Gastrocnemius medialis (tissue), 4 donors: Measurements from ENCODE around the gene PAX8. TPM values are rescaled to one million over a fixed set of nuclear protein-coding genes. Genes with fewer than 3 reads are reported as not detected.
"Not testable (repeated sequence)": the region's sequence is repeated elsewhere in the genome, so short reads cannot be mapped to it uniquely, and the experiment has no call there.

Experiments used
- ATAC-seq, 2 donors: fragments of 150-250 bp; one replicate each; pipeline ENCODE4 v1.9.1; 2016
- DNase-seq, 2 donors: peaks; one replicate each; pipeline ENCODE4 v3.0.0-alpha.2; 2019
- H3K27ac ChIP-seq, 4 donors: fragments of 200-600 bp; sonication (generic); 1 replicate in 1 of 4; 2 replicates in 3 of 4; pipeline ENCODE4 v1.5.1; 2016 to 2018; ENCODE audit warnings: mild to moderate bottlenecking in 2 of 4, moderate library complexity in 1 of 4
- H3K27me3 ChIP-seq, 3 donors: fragments of 200-600 bp; sonication (generic) in 2 of 3; 1 replicate in 1 of 3; 2 replicates in 2 of 3; pipeline versions ENCODE4 v1.5.1 to v1.6.0; 2016 to 2019; ENCODE audit warnings: mild to moderate bottlenecking in 1 of 3, moderate library complexity in 1 of 3
- H3K36me3 ChIP-seq, 2 donors: fragments of 200-600 bp; sonication (generic) in 1 of 2; one replicate each; pipeline ENCODE4 v1.5.1; 2017 to 2018
- H3K4me1 ChIP-seq, 2 donors: fragments of 200-600 bp; sonication (generic) in 1 of 2; one replicate each; pipeline ENCODE4 v1.5.1; 2016 to 2017; ENCODE audit warnings: mild to moderate bottlenecking in 2 of 2
- H3K4me3 ChIP-seq, 4 donors: fragments of 200-600 bp; sonication (generic) in 3 of 4; 1 replicate in 1 of 4; 2 replicates in 3 of 4; pipeline ENCODE4 v1.5.1; 2016 to 2019; ENCODE audit warnings: mild to moderate bottlenecking in 2 of 4
- H3K9me3 ChIP-seq, 3 donors: fragments of 200-600 bp; sonication (generic) in 2 of 3; 1 replicate in 1 of 3; 2 replicates in 2 of 3; pipeline ENCODE4 v1.5.1; 2016 to 2019
- CTCF ChIP-seq, 5 experiments: fragments of 450-650 bp in 3 of 5; fragments of 200-600 bp in 2 of 5; sonication (generic) in 2 of 5; IDR thresholded peaks in 4 of 5; conservative IDR thresholded peaks in 1 of 5; 1 replicate in 4 of 5; 2 replicates in 1 of 5; pipeline ENCODE4 v1.5.1; 2016 to 2019; ENCODE audit warnings: antibody characterized with exemption in 5 of 5, mild to moderate bottlenecking in 3 of 5, moderate library complexity in 3 of 5
- POLR2A ChIP-seq, 2 donors: fragments of 450-650 bp; IDR thresholded peaks; one replicate each; pipeline ENCODE4 v1.6.1; 2017; ENCODE audit warnings: antibody characterized with exemption in 2 of 2, mild to moderate bottlenecking in 2 of 2, moderate library complexity in 2 of 2
- in situ Hi-C, 4 donors: fragments of 200-750 bp; cut with MboI; loops; one replicate each; pipeline versions ENCODE4 v1.15.0 to v1.8.0; 2017; ENCODE audit warnings: low sequenced_read_pairs in 4 of 4
- intact Hi-C: fragments of 100-400 bp; cut with DNase I; formaldehyde crosslinking; loops from one replicate; pipeline ENCODE4 v1.15.1; 2023; ENCODE audit warnings: low total_unique reads
- total RNA-seq, 4 donors: library from RNA; depleted of rRNA; stranded (reverse); fragments of >200 nt; gene quantifications; one replicate each; pipeline versions ENCODE4 v1.1.0 to v1.2.3, GENCODE V29; 2016

Gene PAX8
- total RNA-seq = 1 to 10 TPM in 3 of 4 donors, under 1 TPM in 1; 0.27 to 8.7 (median 2.1) TPM

GRCh38 chr2:113278742-113279139 lies at the start of gene PAX8:
TSS of gene PAX8 (minus strand) at chr2:113278921. CDS start at chr2:113278394, 527 bp downstream.
- ATAC-seq (no peak), DNase-seq (no peak)
- TF ChIP-seq POLR2A (IDR thresholded peaks at IDR 0.05) (no peak), CTCF (IDR thresholded peaks at IDR 0.05 in 4 of 5, conservative IDR thresholded peaks at IDR 0.05 in 1 of 5) (no peak)
- Histone ChIP-seq H3K27me3 (peaks cover 28 to 48% (median 40%) of the 10 kb centered on the region in 3 donors), H3K36me3 (no peaks in the 10 kb centered on the region), H3K4me1 (peaks cover 2 to 15% of the 10 kb centered on the region in 2 donors), H3K4me3 (no peak within 1 kb of the TSS), H3K27ac (no peak within 1 kb of the TSS), H3K9me3 (no peaks in the 10 kb centered on the region)
- in situ Hi-C loops = no loop called here
- intact Hi-C loops = no loop called here

GRCh38 chr2:113328043-113328442 lies 49.3 kb upstream of the PAX8 start:
- H3K27ac ChIP-seq = no peak overlapping the region
- no peak for ATAC-seq
- intact Hi-C loops (no loop called here), in situ Hi-C loops (no loop called here)
- peaks cover 0 to 6% of the 10 kb centered on the region in 2 donors for H3K4me1 ChIP-seq
- no peaks in the 10 kb centered on the region for H3K27me3 ChIP-seq
- TF ChIP-seq POLR2A (IDR thresholded peaks at IDR 0.05) = no peak
- TF ChIP-seq CTCF (IDR thresholded peaks at IDR 0.05 in 4 of 5, conservative IDR thresholded peaks at IDR 0.05 in 1 of 5) = no peak
- no peak overlapping the region for H3K4me3 ChIP-seq
- no peaks in the 10 kb centered on the region for H3K9me3 ChIP-seq
- H3K36me3 ChIP-seq = no peaks in the 10 kb centered on the region
- DNase-seq = no peak

GRCh38 chr2:113325161-113325731 lies 46.5 kb upstream of the PAX8 start:
- DNase-seq, H3K9me3 ChIP-seq, H3K4me1 ChIP-seq, H3K36me3 ChIP-seq, intact Hi-C loops, ATAC-seq, H3K27me3 ChIP-seq, in situ Hi-C loops: not testable (repeated sequence)
- H3K27ac ChIP-seq = peak overlapping the region; percentile 46 to 67 (median 58)
- H3K4me3 ChIP-seq = peak overlapping the region; percentile 42 to 71 (median 51)

- peak overlapping the region; percentile 42 to 71 (median 51) for H3K4me3 ChIP-seq
- DNase-seq (peak in 1 of 2 donors; percentile 28), ATAC-seq (peak; percentile 39 to 69)
- H3K4me1 ChIP-seq = peaks cover 0 to 6% of the 10 kb centered on the region in 2 donors
- no peaks in the 10 kb centered on the region for H3K27me3 ChIP-seq
- H3K9me3 ChIP-seq = no peaks in the 10 kb centered on the region
- H3K27ac ChIP-seq = peak overlapping the region; percentile 46 to 67 (median 58)
- intact Hi-C loops (no loop called here), in situ Hi-C loops (no loop called here)
- no peak for TF ChIP-seq CTCF (IDR thresholded peaks at IDR 0.05 in 4 of 5, conservative IDR thresholded peaks at IDR 0.05 in 1 of 5)
- no peak for TF ChIP-seq POLR2A (IDR thresholded peaks at IDR 0.05)
- no peaks in the 10 kb centered on the region for H3K36me3 ChIP-seq
Measured at GRCh38 chr2:113324684-113325160, 46.0 kb upstream of the PAX8 start.

- H3K4me3 ChIP-seq, DNase-seq, H3K27me3 ChIP-seq, H3K4me1 ChIP-seq, H3K9me3 ChIP-seq, H3K36me3 ChIP-seq, ATAC-seq, H3K27ac ChIP-seq, intact Hi-C loops, in situ Hi-C loops: not testable (repeated sequence)
Measured at GRCh38 chr2:113323129-113323528, 44.4 kb upstream of the PAX8 start.

- H3K36me3 ChIP-seq, H3K4me3 ChIP-seq, in situ Hi-C loops, H3K27me3 ChIP-seq, ATAC-seq, H3K4me1 ChIP-seq, intact Hi-C loops, H3K27ac ChIP-seq, H3K9me3 ChIP-seq, DNase-seq: not testable (repeated sequence)
Measured at GRCh38 chr2:113320106-113320505, 41.4 kb upstream of the PAX8 start.

GRCh38 chr2:113318941-113319340 lies 40.2 kb upstream of the PAX8 start:
- H3K4me1 ChIP-seq, H3K9me3 ChIP-seq, intact Hi-C loops, H3K4me3 ChIP-seq, DNase-seq, ATAC-seq, H3K27ac ChIP-seq, in situ Hi-C loops, H3K27me3 ChIP-seq, H3K36me3 ChIP-seq: not testable (repeated sequence)
